H1 (cell line): Measurements from ENCODE around the gene HIVEP2.

Source experiments
- CEBPB ChIP-seq: IDR thresholded peaks from 2 replicates; pipeline ENCODE4 v1.6.1; 2012; ENCODE audit warnings: low read depth, low read length
- CHD1 ChIP-seq: IDR thresholded peaks from 2 replicates; pipeline ENCODE4 v1.6.1; 2012; ENCODE audit warnings: low read depth, low read length, improper control_type of control experiment
- CHD2 ChIP-seq: IDR thresholded peaks from 2 replicates; pipeline ENCODE4 v1.6.1; 2012; ENCODE audit warnings: low read length, improper control_type of control experiment
- EP300 ChIP-seq, 2 experiments: IDR thresholded peaks; 1 replicate in 1 of 2; 2 replicates in 1 of 2; pipeline ENCODE4 v1.6.1; 2011 to 2012; ENCODE audit warnings: low read depth in 2 of 2, low read length in 2 of 2, mild to moderate bottlenecking in 2 of 2, borderline replicate concordance in 1 of 2, inconsistent platforms in 1 of 2, moderate library complexity in 1 of 2
- GTF2F1 ChIP-seq: IDR thresholded peaks from 2 replicates; pipeline ENCODE4 v1.6.1; 2012; ENCODE audit warnings: low read depth, low read length, improper control_type of control experiment, borderline replicate concordance
- HDAC2 ChIP-seq, 2 experiments: fragments of 300-600 bp in 1 of 2; sonication (generic) in 1 of 2; IDR thresholded peaks; 2 replicates each; pipeline ENCODE4 v1.6.1; 2011 to 2012; ENCODE audit warnings: low read depth in 2 of 2, low read length in 2 of 2, mild to moderate bottlenecking in 2 of 2, moderate library complexity in 2 of 2, borderline replicate concordance in 1 of 2, inconsistent platforms in 1 of 2
- KDM4A ChIP-seq: IDR thresholded peaks from one replicate; pipeline ENCODE4 v1.7.1; 2012; ENCODE audit warnings: low read depth, mild to moderate bottlenecking, moderate library complexity, low read length, inconsistent platforms; ENCODE audit not compliant: severe bottlenecking
- MAFK ChIP-seq: IDR thresholded peaks from 2 replicates; pipeline ENCODE4 v1.6.1; 2012; ENCODE audit warnings: low read depth, mild to moderate bottlenecking, improper control_type of control experiment, low read length
- NRF1 ChIP-seq: IDR thresholded peaks from 2 replicates; pipeline ENCODE4 v1.6.1; 2011; ENCODE audit warnings: mild to moderate bottlenecking, low read depth, low read length, improper control_type of control experiment
- POLR2AphosphoS5 ChIP-seq: IDR thresholded peaks from 2 replicates; pipeline ENCODE4 v1.6.1; 2011; ENCODE audit warnings: low read depth, low read length
- SIX5 ChIP-seq: IDR thresholded peaks from 2 replicates; pipeline ENCODE4 v1.6.1; 2011; ENCODE audit warnings: mild to moderate bottlenecking, low read depth, low read length
- SP2 ChIP-seq: IDR thresholded peaks from 2 replicates; pipeline ENCODE4 v1.6.1; 2012; ENCODE audit warnings: mild to moderate bottlenecking, low read length, inconsistent platforms
- TF ChIP-seq, protein P1 (sequence below), 3 experiments: IDR thresholded peaks; 1 replicate in 2 of 3; 2 replicates in 1 of 3; pipeline versions ENCODE4 v1.5.1 to v1.6.1; 2011; ENCODE audit warnings: low read length in 3 of 3, mild to moderate bottlenecking in 3 of 3, inconsistent platforms in 2 of 3, low read depth in 1 of 3, moderate library complexity in 1 of 3; ENCODE audit not compliant: insufficient read depth in 1 of 3; ENCODE audit errors: control extremely low read depth in 1 of 3
- TF ChIP-seq, protein P2 (sequence below): IDR thresholded peaks from 2 replicates; pipeline ENCODE4 v1.6.1; 2011; ENCODE audit warnings: low read length, improper control_type of control experiment

DNA sequence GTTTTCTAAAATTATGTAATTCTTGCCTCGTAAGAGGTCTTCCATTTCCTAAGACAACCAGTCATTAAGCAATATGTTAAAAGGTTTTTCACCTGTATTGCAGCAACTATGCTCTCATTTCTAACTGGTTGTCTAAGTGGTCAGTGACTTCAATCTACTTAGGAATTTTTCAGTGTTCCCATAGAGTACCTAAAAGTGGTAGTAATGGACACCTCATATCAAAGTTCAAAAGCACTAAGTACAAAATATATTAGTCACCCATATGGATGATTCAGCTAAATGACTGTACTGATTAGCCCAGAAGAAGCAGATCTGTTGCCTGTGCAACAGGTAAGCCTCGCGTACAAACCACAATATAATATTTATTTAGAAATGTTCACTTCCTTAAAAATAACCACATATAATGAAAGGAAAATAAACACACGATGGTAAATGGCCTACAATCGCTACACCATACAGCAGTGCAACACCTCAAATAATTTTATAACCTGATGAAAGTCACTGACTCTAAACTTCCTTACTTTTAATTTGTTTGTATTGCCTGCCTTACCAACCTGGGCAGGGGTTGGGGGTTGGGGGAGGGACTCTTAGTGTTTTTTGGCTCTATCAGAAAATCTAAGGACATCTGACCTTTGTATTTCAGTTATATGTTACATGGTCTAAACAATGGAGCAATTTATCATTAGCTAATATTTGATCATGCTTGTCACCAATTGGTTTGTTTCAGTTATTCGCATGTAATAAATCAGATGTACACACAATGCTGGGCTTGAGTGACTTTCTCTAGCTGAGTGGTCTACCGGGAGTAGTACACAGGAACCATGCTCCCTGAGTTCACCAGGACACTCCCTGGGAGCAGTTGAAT is 105.9 kb downstream of the HIVEP2 start:
- TF ChIP-seq MAFK (no peak), GTF2F1 (no peak), CEBPB (no peak), EP300 (IDR thresholded peaks at IDR 0.05; ENCODE audit: borderline replicate concordance in 1 of 2, low read depth in 2 of 2, low read length in 2 of 2) (no peak), SP2 (no peak), SIX5 (no peak), CHD1 (no peak), POLR2AphosphoS5 (no peak), CHD2 (no peak), NRF1 (no peak), KDM4A (no peak), HDAC2 (IDR thresholded peaks at IDR 0.05; ENCODE audit: borderline replicate concordance in 1 of 2, low read depth in 2 of 2, low read length in 2 of 2) (no peak)
- TF ChIP-seq, protein P1, sequence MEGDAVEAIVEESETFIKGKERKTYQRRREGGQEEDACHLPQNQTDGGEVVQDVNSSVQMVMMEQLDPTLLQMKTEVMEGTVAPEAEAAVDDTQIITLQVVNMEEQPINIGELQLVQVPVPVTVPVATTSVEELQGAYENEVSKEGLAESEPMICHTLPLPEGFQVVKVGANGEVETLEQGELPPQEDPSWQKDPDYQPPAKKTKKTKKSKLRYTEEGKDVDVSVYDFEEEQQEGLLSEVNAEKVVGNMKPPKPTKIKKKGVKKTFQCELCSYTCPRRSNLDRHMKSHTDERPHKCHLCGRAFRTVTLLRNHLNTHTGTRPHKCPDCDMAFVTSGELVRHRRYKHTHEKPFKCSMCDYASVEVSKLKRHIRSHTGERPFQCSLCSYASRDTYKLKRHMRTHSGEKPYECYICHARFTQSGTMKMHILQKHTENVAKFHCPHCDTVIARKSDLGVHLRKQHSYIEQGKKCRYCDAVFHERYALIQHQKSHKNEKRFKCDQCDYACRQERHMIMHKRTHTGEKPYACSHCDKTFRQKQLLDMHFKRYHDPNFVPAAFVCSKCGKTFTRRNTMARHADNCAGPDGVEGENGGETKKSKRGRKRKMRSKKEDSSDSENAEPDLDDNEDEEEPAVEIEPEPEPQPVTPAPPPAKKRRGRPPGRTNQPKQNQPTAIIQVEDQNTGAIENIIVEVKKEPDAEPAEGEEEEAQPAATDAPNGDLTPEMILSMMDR (IDR thresholded peaks at IDR 0.05; ENCODE audit: control extremely low read depth in 1 of 3, insufficient read depth in 1 of 3, low read depth in 1 of 3, low read length in 3 of 3): no peak
- TF ChIP-seq, protein P2, sequence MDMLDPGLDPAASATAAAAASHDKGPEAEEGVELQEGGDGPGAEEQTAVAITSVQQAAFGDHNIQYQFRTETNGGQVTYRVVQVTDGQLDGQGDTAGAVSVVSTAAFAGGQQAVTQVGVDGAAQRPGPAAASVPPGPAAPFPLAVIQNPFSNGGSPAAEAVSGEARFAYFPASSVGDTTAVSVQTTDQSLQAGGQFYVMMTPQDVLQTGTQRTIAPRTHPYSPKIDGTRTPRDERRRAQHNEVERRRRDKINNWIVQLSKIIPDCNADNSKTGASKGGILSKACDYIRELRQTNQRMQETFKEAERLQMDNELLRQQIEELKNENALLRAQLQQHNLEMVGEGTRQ: no peak
